GM12875 (cell line): ENCODE data around the gene NUP214.

Experiments
- H3K4me3 ChIP-seq: one replicate; pipeline ENCODE4 v1.5.1; 2011; ENCODE audit warnings: low read depth, low read length, control low read depth
- TF ChIP-seq, protein P1 (sequence below): IDR thresholded peaks from 2 replicates; pipeline ENCODE4 v1.5.1; 2011; ENCODE audit warnings: low read depth, mild to moderate bottlenecking, control low read depth, inconsistent platforms, low read length, moderate library complexity, borderline replicate concordance; ENCODE audit not compliant: insufficient read depth

The NUP214 gene

DNA sequence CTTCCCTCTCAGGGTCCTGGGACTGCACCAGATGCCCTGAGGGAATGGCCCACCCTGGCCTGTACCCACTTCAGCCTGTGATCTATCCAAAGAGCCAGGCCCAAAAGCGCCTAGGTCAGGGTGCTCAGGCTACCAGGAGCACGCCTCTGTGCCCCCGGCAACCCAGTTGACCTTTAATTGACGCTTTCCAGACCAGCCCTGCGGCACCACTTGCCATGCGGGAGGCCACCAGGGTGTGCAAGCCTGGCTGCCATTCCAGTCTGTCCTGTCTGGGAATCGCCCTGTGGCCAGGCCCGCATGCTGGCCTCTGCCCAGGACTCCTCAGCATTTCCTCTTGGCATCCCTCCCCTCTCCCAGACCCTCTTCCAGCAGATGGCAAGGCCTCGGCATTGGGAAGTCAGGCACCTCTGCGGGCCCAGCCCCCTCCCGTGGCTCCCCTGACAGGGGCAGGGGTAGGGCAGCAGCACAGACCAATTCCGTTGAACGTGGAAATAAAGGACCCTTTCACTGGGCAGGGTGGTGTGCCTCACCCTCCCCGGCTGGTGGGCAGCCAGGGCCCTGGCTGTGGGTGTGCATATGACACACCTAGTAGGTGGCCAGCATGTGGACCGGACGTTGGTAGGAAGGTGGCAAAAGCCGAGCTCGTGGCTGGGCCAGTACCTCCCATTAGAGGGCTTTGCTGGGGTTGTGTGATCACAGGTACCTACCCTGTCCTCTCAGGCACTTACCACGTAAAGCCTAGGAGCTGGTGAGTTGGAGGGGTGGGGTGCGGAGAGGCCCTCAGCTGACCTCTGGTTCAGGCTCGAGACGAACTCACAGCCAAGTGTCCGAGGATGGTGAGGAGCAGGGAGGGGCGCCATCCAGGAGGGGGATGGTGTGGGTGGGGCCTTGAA lies 32.6 kb upstream of the NUP214 start:
- no peak overlapping the region for H3K4me3 ChIP-seq
- TF ChIP-seq, protein P1, sequence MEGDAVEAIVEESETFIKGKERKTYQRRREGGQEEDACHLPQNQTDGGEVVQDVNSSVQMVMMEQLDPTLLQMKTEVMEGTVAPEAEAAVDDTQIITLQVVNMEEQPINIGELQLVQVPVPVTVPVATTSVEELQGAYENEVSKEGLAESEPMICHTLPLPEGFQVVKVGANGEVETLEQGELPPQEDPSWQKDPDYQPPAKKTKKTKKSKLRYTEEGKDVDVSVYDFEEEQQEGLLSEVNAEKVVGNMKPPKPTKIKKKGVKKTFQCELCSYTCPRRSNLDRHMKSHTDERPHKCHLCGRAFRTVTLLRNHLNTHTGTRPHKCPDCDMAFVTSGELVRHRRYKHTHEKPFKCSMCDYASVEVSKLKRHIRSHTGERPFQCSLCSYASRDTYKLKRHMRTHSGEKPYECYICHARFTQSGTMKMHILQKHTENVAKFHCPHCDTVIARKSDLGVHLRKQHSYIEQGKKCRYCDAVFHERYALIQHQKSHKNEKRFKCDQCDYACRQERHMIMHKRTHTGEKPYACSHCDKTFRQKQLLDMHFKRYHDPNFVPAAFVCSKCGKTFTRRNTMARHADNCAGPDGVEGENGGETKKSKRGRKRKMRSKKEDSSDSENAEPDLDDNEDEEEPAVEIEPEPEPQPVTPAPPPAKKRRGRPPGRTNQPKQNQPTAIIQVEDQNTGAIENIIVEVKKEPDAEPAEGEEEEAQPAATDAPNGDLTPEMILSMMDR = no peak

DNA sequence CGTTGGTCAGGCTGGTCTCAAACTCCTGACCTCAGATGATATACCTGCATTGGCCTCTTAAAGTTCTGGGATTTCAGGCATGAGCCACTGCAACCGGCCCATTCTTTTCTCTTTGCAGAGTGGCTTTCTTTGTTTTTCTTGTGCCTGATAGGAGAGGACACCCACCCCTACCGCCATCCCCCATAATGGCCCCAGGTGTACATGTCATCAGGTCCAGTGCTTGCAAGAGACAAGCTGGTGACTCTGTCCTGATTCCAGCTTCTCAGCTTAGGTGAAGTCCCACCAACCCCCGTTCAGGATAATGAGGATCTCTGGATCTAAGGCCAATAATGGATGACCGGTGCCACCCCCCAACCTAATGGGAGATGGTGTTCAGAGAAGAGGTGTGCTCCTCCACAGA lies 31.4 kb upstream of the NUP214 start:
- TF ChIP-seq, protein P1 = no peak

DNA sequence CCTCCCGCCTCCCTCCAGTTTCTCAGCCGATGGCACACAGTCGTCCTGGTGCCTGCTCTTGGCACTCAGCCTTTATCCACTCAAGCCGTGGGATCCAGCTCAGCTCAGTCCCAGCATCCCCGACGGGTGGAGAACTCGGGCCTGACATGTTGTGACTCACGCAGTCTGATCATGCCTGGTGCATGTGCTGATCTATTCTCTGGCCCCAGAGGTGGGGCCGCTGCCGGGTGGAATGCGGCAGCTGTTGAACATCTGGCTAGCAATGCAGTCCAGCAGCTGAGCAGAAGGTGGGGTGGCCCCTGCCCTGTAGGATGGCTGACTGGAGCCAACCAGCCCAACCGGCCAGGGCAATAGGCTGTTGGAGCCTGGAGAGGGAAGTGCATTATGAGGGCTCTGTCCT lies 30.8 kb upstream of the NUP214 start:
- TF ChIP-seq, protein P1 = no peak
- no peak overlapping the region for H3K4me3 ChIP-seq

More for the DNA sequence above, 31.4 kb upstream of the NUP214 start:
- no peak overlapping the region for H3K4me3 ChIP-seq

DNA sequence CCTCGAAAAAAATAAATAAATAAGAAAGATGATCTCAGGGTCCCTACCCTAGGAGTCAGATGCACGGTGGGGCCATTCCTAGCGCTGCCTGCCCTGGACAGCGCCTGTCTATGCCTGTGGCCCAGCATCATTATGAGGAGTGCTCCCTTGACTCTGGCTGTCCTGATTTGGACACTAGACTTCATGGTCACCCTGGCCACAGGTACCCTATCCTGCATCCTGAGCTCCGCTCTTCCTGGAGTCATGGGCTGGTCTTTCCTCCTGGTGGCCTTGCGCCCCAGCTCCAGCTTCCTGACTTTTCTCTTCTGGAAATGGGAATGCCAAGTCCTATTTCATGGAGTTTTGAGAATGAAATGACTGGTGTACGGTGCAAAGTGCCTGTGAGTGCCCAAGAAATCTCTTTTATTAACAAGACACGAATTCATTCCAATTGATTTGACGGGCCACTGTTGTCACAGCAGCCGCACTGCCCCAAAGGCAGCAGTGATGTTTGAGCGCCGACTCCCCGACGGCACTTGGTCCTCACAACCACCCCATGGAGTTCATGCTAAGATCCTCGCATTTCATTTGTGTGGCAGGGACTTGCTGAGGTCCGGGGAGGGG lies 29.6 kb upstream of the NUP214 start:
- TF ChIP-seq, protein P1 = no peak
- no peak overlapping the region for H3K4me3 ChIP-seq

DNA sequence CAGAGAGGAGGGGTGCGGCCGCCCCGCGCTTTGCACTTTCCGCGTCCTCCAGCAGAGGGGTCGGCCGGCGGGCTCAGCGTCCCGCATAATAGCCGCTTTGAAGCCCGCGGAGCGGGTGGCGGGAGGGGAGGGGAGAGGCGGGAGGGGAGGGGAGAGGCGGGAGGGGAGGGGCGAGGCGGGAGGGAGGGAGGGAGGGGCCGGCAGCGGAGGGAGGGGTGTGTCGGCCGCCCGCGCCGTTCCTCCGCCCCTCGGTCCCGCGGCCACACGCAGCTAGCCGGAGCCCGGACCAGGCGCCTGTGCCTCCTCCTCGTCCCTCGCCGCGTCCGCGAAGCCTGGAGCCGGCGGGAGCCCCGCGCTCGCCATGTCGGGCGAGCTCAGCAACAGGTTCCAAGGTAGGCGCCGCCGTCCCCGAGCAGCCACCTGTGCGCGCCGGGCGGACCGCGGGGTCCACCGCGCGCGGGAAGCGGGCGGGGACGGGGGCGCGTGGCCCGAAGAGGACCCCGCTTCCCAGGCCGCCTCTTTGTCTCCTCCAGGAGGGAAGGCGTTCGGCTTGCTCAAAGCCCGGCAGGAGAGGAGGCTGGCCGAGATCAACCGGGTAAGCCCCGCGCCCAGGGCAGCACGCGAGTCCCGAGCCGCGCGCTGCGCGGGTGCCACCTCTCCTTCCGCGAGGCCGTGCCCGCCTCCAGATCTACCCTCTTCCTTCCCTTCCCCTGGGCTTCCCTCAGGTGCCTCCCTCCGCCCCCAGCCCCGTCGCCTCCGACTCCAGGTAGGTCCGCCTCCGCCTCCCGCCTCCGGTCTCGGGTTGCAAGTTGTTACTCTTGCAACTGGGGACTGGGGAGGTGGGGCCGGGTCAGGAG lies 28.9 kb upstream of the NUP214 start, which contains the start of gene AIF1L:
TSS of gene AIF1L (plus strand) at position 263 of the 857 bp plus-strand sequence. CDS start at position 362, 99 bp downstream.
- TF ChIP-seq, protein P1 = 0 out of 2 replicates have a peak, but pooled peaks have one; percentile 16
- no peak within 1 kb of the TSS for H3K4me3 ChIP-seq

DNA sequence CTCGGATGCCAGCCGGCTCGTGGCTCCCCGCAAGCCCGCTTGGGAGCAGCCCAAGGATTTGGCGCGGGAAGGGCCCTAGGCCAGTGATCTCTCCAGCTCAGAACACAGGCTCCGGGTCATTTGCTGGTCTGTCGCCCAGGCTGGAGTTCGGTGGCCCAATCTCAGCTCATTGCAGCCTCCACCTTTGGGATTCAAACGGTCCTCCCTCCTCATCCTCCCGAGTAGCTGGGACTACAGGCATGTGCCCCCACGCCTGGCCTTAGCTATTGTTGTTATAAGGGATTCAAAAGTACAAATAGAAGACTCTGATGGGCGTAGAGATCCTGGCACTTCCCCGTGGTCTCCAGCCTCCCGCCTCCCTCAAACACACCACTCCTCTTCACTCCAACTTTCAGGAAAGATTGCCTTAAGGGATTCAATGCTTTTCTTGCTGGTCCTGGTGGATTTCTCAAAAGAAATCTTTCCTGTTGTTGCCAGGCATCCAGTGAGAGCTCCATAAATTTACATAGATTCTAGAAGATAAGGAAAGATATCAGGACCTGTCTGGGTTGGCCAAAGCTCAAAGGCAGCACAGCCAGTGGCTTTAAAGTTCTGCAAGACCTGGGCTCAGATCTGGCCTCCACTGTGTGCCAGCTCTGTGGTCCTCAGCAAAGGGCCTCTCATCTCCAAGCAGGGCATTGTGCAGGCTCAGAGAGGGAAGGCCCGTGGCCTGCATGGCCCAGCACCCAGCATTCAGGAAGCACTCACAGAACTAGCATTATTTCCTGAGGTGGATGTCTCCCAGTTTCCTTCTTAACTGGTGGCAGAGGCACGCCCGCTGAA lies 28.0 kb upstream of the NUP214 start:
- TF ChIP-seq, protein P1 = no peak

More for the DNA sequence above, 28.0 kb upstream of the NUP214 start:
- no peak overlapping the region for H3K4me3 ChIP-seq
